BLaER1 (cell line): ENCODE measurements around the gene ARHGAP30.
"Not testable (repeated sequence)": the region's sequence is repeated elsewhere in the genome, so short reads cannot be mapped to it uniquely, and the experiment has no call there.

ENCODE experiments used
- H3K27ac ChIP-seq: shearing (Covaris generic); formaldehyde crosslinking; 2 replicates; pipeline ENCODE4 v1.8.1; 2022
- H3K27me3 ChIP-seq: shearing (Covaris generic); formaldehyde crosslinking; 2 replicates; pipeline ENCODE4 v1.8.1; 2022
- H3K36me3 ChIP-seq: shearing (Covaris generic); formaldehyde crosslinking; 2 replicates; pipeline ENCODE4 v1.8.1; 2022
- H3K4me1 ChIP-seq: shearing (Covaris generic); formaldehyde crosslinking; 2 replicates; pipeline ENCODE4 v1.8.1; 2022
- H3K4me2 ChIP-seq: shearing (Covaris generic); formaldehyde crosslinking; 2 replicates; pipeline ENCODE4 v1.8.1; 2022
- H3K4me3 ChIP-seq: shearing (Covaris generic); formaldehyde crosslinking; 2 replicates; pipeline ENCODE4 v1.8.1; 2022
- H3K9ac ChIP-seq: shearing (Covaris generic); formaldehyde crosslinking; 2 replicates; pipeline ENCODE4 v1.8.1; 2022
- H3K9me3 ChIP-seq: shearing (Covaris generic); formaldehyde crosslinking; 2 replicates; pipeline ENCODE4 v1.8.1; 2022
- H4K20me1 ChIP-seq: shearing (Covaris generic); formaldehyde crosslinking; 2 replicates; pipeline ENCODE4 v1.8.1; 2022
- Cebpa-rat ChIP-seq: shearing (Covaris generic); IDR thresholded peaks from 2 replicates; pipeline ENCODE4 v1.8.1; 2022

The ARHGAP30 gene, protein sequence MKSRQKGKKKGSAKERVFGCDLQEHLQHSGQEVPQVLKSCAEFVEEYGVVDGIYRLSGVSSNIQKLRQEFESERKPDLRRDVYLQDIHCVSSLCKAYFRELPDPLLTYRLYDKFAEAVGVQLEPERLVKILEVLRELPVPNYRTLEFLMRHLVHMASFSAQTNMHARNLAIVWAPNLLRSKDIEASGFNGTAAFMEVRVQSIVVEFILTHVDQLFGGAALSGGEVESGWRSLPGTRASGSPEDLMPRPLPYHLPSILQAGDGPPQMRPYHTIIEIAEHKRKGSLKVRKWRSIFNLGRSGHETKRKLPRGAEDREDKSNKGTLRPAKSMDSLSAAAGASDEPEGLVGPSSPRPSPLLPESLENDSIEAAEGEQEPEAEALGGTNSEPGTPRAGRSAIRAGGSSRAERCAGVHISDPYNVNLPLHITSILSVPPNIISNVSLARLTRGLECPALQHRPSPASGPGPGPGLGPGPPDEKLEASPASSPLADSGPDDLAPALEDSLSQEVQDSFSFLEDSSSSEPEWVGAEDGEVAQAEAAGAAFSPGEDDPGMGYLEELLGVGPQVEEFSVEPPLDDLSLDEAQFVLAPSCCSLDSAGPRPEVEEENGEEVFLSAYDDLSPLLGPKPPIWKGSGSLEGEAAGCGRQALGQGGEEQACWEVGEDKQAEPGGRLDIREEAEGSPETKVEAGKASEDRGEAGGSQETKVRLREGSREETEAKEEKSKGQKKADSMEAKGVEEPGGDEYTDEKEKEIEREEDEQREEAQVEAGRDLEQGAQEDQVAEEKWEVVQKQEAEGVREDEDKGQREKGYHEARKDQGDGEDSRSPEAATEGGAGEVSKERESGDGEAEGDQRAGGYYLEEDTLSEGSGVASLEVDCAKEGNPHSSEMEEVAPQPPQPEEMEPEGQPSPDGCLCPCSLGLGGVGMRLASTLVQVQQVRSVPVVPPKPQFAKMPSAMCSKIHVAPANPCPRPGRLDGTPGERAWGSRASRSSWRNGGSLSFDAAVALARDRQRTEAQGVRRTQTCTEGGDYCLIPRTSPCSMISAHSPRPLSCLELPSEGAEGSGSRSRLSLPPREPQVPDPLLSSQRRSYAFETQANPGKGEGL

DNA sequence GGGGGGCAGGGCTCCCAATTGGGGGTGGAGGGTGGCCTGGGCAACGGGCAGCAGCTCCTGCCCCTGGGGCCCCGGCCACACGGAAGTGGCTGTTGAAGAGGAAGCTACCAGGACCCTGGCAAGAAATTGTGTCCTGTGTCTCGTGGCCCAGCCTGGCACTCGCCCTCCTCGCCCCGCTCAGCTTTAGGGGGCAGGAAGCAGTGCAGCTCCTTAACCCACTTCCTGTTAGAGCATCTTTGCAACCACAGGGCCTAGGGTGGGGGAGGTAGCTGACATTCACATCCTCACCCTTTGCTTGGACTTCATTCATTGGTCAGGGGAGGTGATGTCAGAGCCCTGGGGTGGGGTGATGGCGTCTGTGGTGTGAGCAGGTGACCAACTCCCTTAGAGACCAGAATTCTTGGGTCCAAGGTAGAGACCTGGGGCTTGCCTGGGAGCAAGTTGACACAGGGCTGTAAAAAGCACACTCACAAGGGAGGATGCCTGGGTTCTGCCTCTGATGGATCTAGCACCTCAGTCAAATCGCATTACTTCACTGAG lies at the start of gene ARHGAP30:
ARHGAP30 (minus strand) TSS at position 161 of the 540 bp plus-strand sequence. CDS start 267 bp downstream, outside the sequence.
- Histone ChIP-seq H3K4me3 (peak within 1 kb of the TSS; percentile 81), H4K20me1 (peaks cover 27% of the 10 kb centered on the region; the same call in 1 of the 2 replicates), H3K4me2 (peak within 1 kb of the TSS; percentile 100), H3K9me3 (no peaks in the 10 kb centered on the region), H3K27me3 (no peaks in the 10 kb centered on the region), H3K4me1 (peaks cover 54% of the 10 kb centered on the region), H3K36me3 (peaks cover 14% of the 10 kb centered on the region), H3K27ac (peak within 1 kb of the TSS; percentile 96), H3K9ac (peak within 1 kb of the TSS; percentile 92)
- TF ChIP-seq Cebpa-rat, result no peak

- Histone ChIP-seq H3K4me2 (peak within 1 kb of the TSS; percentile 96), H3K9ac (peak within 1 kb of the TSS; percentile 93), H3K27me3 (no peaks in the 10 kb centered on the region), H3K4me3 (peak within 1 kb of the TSS; percentile 94), H3K36me3 (peaks cover 65% of the 10 kb centered on the region), H4K20me1 (peaks cover 41% of the 10 kb centered on the region), H3K4me1 (peaks cover 62% of the 10 kb centered on the region), H3K27ac (peak within 1 kb of the TSS; percentile 90), H3K9me3 (no peaks in the 10 kb centered on the region)
- TF ChIP-seq Cebpa-rat, result no peak
Observed at GRCh38 chr1:161117759-161118581, 48.3 kb upstream of the ARHGAP30 start, which contains the start of the genes NIT1 and PFDN2. TSS of gene NIT1 (plus strand) at chr1:161118105. CDS start at chr1:161118177, 72 bp downstream. TSS of gene PFDN2 (minus strand) at chr1:161118037. CDS start at chr1:161118026, 11 bp downstream.

DNA sequence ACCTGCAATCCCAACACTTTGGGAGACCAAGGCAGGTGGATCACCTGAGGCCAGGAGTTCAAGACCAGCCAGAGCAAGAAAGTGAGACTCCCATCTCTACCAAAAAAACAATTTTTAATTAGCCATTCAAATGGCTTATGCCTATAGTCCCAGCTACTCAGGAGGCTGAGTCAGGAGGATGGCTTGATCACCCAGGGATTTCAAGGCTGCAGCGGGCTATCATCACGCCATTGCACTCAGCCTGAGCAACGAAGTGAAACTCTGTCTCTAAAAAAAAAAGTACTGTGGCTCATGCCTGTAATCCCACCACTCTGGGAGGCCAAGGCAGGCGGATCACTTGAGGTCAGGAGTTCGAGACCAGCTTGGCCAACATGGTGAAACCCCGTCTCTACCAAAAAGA lies 46.3 kb upstream of the ARHGAP30 start:
- not testable (repeated sequence) for H3K9ac ChIP-seq, H3K27me3 ChIP-seq, H3K4me3 ChIP-seq, H3K9me3 ChIP-seq, H3K27ac ChIP-seq
- peaks cover 49% of the 10 kb centered on the region for H3K36me3 ChIP-seq
- peak overlapping the region; percentile 96 for H3K4me2 ChIP-seq
- peaks cover 61% of the 10 kb centered on the region for H4K20me1 ChIP-seq
- peaks cover 71% of the 10 kb centered on the region for H3K4me1 ChIP-seq

DNA sequence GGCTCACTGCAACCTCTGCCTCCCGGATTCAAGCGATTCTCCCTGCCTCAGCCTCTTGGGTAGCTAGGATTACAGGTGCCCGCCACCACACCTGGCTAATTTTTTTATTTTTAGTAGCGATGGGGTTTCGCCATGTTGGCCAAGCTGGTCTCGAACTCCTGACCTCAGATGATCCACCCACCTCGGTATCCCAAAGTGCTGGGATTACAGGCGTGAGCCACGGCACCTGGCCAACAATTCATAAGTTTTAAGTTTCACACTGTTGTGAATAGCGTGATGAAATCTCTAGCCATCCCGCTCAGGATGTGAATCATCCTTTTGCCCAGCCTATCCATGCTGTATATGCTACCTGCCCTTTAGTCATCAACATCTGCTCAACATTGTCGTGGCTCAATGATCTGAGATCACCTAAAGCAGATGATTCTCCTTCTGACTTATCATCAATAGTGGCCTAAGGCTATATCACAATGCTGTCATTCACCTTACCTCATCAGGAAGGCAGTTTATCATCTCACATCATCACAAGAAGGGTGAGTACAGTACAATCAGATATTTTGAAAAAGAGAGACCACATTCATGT lies 45.5 kb upstream of the ARHGAP30 start:
- H3K9me3 ChIP-seq, result no peaks in the 10 kb centered on the region
- no peak for TF ChIP-seq Cebpa-rat
- H3K9ac ChIP-seq, result no peak overlapping the region
- peaks cover 69% of the 10 kb centered on the region for H4K20me1 ChIP-seq
- H3K4me2 ChIP-seq, result peak overlapping the region; percentile 96
- no peaks in the 10 kb centered on the region for H3K27me3 ChIP-seq
- H3K4me3 ChIP-seq, result no peak overlapping the region
- peaks cover 44% of the 10 kb centered on the region for H3K36me3 ChIP-seq
- no peak overlapping the region for H3K27ac ChIP-seq
- peaks cover 68% of the 10 kb centered on the region for H3K4me1 ChIP-seq

- TF ChIP-seq Cebpa-rat, result no peak
- no peak overlapping the region for H3K4me3 ChIP-seq
- H3K4me2 ChIP-seq, result peak overlapping the region; percentile 96; the same call in 1 of the 2 replicates
- no peak overlapping the region for H3K9ac ChIP-seq
- no peak overlapping the region for H3K27ac ChIP-seq
- H3K27me3 ChIP-seq, result no peaks in the 10 kb centered on the region
- peaks cover 62% of the 10 kb centered on the region for H3K4me1 ChIP-seq
- no peaks in the 10 kb centered on the region for H3K9me3 ChIP-seq
- peaks cover 45% of the 10 kb centered on the region for H3K36me3 ChIP-seq
- H4K20me1 ChIP-seq, result peaks cover 75% of the 10 kb centered on the region
Observed at GRCh38 chr1:161114556-161114955, 44.9 kb upstream of the ARHGAP30 start.

DNA sequence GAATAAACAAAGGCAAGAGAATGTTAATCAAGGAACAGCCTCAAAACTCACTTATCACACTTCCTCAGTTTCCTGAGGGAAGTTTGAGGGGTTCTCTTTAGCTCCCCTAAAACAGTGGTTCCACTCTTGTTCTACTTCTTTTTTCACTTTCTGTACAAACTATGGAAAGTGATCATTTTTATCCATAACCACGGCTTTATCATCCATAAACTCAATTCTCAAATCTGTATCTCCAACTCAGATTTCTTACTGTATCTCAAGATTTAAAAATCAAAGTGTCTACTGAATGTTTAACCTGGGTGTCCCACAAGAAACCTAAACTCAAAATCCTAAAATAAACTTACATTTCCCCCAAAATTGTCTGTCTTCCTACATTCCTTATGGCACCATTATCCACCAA lies 44.2 kb upstream of the ARHGAP30 start:
- Histone ChIP-seq H4K20me1 (peaks cover 82% of the 10 kb centered on the region), H3K36me3 (peaks cover 51% of the 10 kb centered on the region), H3K4me3 (no peak overlapping the region), H3K9me3 (no peaks in the 10 kb centered on the region), H3K27ac (no peak overlapping the region), H3K4me1 (peaks cover 55% of the 10 kb centered on the region), H3K4me2 (0 out of 2 replicates have a peak overlapping the region, but pooled peaks have one; percentile 0), H3K9ac (no peak overlapping the region), H3K27me3 (no peaks in the 10 kb centered on the region)
- TF ChIP-seq Cebpa-rat, result no peak

- Histone ChIP-seq H3K27ac (no peak overlapping the region), H3K9ac (no peak overlapping the region), H3K36me3 (peaks cover 75% of the 10 kb centered on the region), H3K4me3 (no peak overlapping the region), H3K4me2 (no peak overlapping the region), H4K20me1 (peaks cover 100% of the 10 kb centered on the region), H3K9me3 (no peaks in the 10 kb centered on the region), H3K4me1 (peaks cover 43% of the 10 kb centered on the region), H3K27me3 (no peaks in the 10 kb centered on the region)
- no peak for TF ChIP-seq Cebpa-rat
Observed at GRCh38 chr1:161111527-161111926, 41.8 kb upstream of the ARHGAP30 start.

- peaks cover 39% of the 10 kb centered on the region for H3K4me1 ChIP-seq
- no peaks in the 10 kb centered on the region for H3K27me3 ChIP-seq
- H3K9ac ChIP-seq, result no peak overlapping the region
- no peak overlapping the region for H3K4me2 ChIP-seq
- no peak for TF ChIP-seq Cebpa-rat
- H3K36me3 ChIP-seq, result peaks cover 75% of the 10 kb centered on the region
- H3K4me3 ChIP-seq, result no peak overlapping the region
- H3K9me3 ChIP-seq, result no peaks in the 10 kb centered on the region
- peaks cover 100% of the 10 kb centered on the region for H4K20me1 ChIP-seq
- no peak overlapping the region for H3K27ac ChIP-seq
Observed at GRCh38 chr1:161111117-161111516, 41.4 kb upstream of the ARHGAP30 start.
